ENCODE results near the gene PHACTR2. TPM values are rescaled to one million over a fixed set of nuclear protein-coding genes. Genes with fewer than 3 reads are reported as not detected.

Gene PHACTR2
- total RNA-seq, 1 donor from 2014 or later: 71.0 TPM

GRCh38 chr6:143726015-143726647 is 48.4 kb downstream of the PHACTR2 start:
- Histone ChIP-seq H3K4me1 (peaks cover 9% of the 10 kb centered on the region), H3K27ac (replicated peaks) (no peak overlapping the region), H3K36me3 (peaks cover 35% of the 10 kb centered on the region), H3K9me3 (replicated peaks) (peaks cover 6% of the 10 kb centered on the region), H3K4me3 (no peak overlapping the region), H3K27me3 (ENCODE audit: low read depth) (no peaks in the 10 kb centered on the region)
- no peak for DNase-seq
- intact Hi-C loops (cut with micrococcal nuclease): no loop called here
- no peak for TF ChIP-seq CTCF (IDR thresholded peaks at IDR 0.05; ENCODE audit: borderline replicate concordance)

DNA sequence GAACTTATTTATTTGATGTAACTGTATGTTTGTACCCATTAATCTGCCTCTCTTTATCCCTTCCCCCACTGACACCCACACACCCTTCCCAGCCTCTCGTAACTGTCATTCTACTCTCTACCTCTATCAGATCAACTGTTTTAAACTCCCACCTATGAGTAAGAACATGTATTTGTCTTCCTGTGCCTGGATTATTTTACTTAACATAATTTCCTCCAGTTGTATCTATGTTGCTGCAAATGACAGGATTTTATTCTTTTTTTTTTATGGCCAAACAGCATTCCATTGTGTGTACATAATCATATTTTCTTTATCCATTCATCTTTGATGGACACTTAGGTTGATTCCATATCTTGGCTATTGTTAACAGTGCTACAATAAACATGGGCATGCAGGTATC is 49.3 kb downstream of the PHACTR2 start:
- Histone ChIP-seq H3K27me3 (ENCODE audit: low read depth) (no peaks in the 10 kb centered on the region), H3K9me3 (replicated peaks) (peaks cover 6% of the 10 kb centered on the region), H3K36me3 (peaks cover 33% of the 10 kb centered on the region), H3K4me3 (no peak overlapping the region), H3K27ac (replicated peaks) (no peak overlapping the region), H3K4me1 (peaks cover 9% of the 10 kb centered on the region)
- no peak for TF ChIP-seq CTCF (IDR thresholded peaks at IDR 0.05; ENCODE audit: borderline replicate concordance)
- no peak for DNase-seq
- intact Hi-C loops (cut with micrococcal nuclease): no loop called here

DNA sequence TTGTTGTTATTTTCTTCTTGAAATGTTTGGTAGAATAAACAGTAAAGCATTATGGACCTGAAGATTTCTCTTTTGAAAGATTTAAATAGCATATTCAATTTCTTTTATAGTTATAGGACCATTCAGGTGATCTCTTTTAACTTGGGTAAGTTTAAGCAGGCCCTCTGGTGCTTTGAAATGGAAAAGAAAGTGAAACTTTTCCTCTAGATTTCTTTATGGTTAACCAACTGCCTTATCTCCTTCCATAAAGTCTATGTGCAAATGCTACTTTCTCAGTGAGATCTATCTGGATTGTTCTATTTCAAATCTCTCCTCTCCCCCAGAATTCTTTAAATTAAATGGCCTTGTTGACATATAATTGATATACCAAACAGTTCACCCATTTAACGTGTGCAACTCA is 54.0 kb downstream of the PHACTR2 start:
- Histone ChIP-seq H3K4me3 (no peak overlapping the region), H3K27ac (replicated peaks) (no peak overlapping the region), H3K27me3 (ENCODE audit: low read depth) (no peaks in the 10 kb centered on the region), H3K4me1 (peaks cover 52% of the 10 kb centered on the region), H3K36me3 (peaks cover 4% of the 10 kb centered on the region), H3K9me3 (replicated peaks) (peaks cover 6% of the 10 kb centered on the region)
- TF ChIP-seq CTCF (IDR thresholded peaks at IDR 0.05; ENCODE audit: borderline replicate concordance): peak; percentile 13
- intact Hi-C loops (cut with micrococcal nuclease): no loop called here
- DNase-seq: no peak

DNA sequence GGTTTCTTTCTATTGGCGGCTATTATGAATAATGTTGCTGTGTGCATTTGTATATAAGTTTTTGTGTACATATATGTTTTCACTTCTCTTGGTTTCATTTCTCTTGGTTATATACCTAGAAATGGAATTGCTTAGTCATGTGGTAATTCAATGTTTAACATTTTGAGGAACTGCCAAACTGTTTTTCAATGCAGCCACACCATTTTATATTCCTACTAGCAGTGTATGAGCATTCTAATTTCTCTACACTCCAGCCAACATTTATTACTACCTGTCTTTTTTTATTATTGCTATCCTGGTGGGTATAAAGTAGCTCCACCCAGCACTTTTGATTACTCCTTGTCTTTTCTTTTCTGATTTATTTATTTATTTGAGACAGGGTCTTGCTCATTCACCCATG is 54.8 kb downstream of the PHACTR2 start:
- no peak for TF ChIP-seq CTCF (IDR thresholded peaks at IDR 0.05; ENCODE audit: borderline replicate concordance)
- H3K4me1 ChIP-seq: peaks cover 57% of the 10 kb centered on the region
- no peaks in the 10 kb centered on the region for H3K27me3 ChIP-seq (ENCODE audit: low read depth)
- H3K9me3 ChIP-seq (replicated peaks): peaks cover 6% of the 10 kb centered on the region
- H3K36me3 ChIP-seq: no peaks in the 10 kb centered on the region
- intact Hi-C loops (cut with micrococcal nuclease): no loop called here
- H3K4me3 ChIP-seq: no peak overlapping the region
- DNase-seq: no peak
- H3K27ac ChIP-seq (replicated peaks): no peak overlapping the region

GRCh38 chr6:143733510-143733909 is 55.7 kb downstream of the PHACTR2 start:
- peak overlapping the region; percentile 73 for H3K27ac ChIP-seq (replicated peaks)
- H3K9me3 ChIP-seq (replicated peaks): peaks cover 4% of the 10 kb centered on the region
- H3K4me1 ChIP-seq: peaks cover 67% of the 10 kb centered on the region
- no peak for DNase-seq
- no peaks in the 10 kb centered on the region for H3K27me3 ChIP-seq (ENCODE audit: low read depth)
- H3K36me3 ChIP-seq: no peaks in the 10 kb centered on the region
- no peak overlapping the region for H3K4me3 ChIP-seq
- intact Hi-C loops (cut with micrococcal nuclease): no loop called here
- no peak for TF ChIP-seq CTCF (IDR thresholded peaks at IDR 0.05; ENCODE audit: borderline replicate concordance)

All from left ventricle myocardium inferior (tissue), 1 donor.